HG02852 (cell line): Measurements from ENCODE around the gene KRTAP1-4.
"Not testable (repeated sequence)": the region's sequence is repeated elsewhere in the genome, so short reads cannot be mapped to it uniquely, and the experiment has no call there.

Experiments
- ATAC-seq: cut with Tn5 transposase; IDR thresholded peaks from one replicate; pipeline ENCODE4 v1.9.1; 2021; ENCODE audit warnings: mild to moderate bottlenecking, moderate library complexity; ENCODE audit not compliant: unreplicated experiment

Gene KRTAP1-4

GRCh38 chr17:41029633-41030245 is at the start of gene KRTAP1-4:
KRTAP1-4 (minus strand) TSS chr17:41030195; CDS start chr17:41030078, 117 bp downstream.
- ATAC-seq, result no peak

GRCh38 chr17:41076788-41077187 is 46.8 kb upstream of the KRTAP1-4 start:
- no peak for ATAC-seq

GRCh38 chr17:41073676-41074075 is 43.7 kb upstream of the KRTAP1-4 start:
- ATAC-seq, result no peak

GRCh38 chr17:41071606-41072360 is 41.8 kb upstream of the KRTAP1-4 start:
- ATAC-seq, result no peak

- no peak for ATAC-seq
Observed at GRCh38 chr17:41069031-41069430, 39.0 kb upstream of the KRTAP1-4 start.

GRCh38 chr17:41067281-41067680 is 37.3 kb upstream of the KRTAP1-4 start:
- no peak for ATAC-seq

- ATAC-seq, result no peak
Observed at GRCh38 chr17:41065829-41066624, 36.0 kb upstream of the KRTAP1-4 start, which contains the start of gene KRTAP2-4. KRTAP2-4 (minus strand) TSS chr17:41065879; CDS start chr17:41065845, 34 bp downstream.

GRCh38 chr17:41065016-41065689 is 35.2 kb upstream of the KRTAP1-4 start:
- ATAC-seq, result not testable (repeated sequence)

GRCh38 chr17:41064301-41064700 is 34.3 kb upstream of the KRTAP1-4 start:
- no peak for ATAC-seq

GRCh38 chr17:41063449-41063848 is 33.5 kb upstream of the KRTAP1-4 start:
- no peak for ATAC-seq

GRCh38 chr17:41061964-41062363 is 32.0 kb upstream of the KRTAP1-4 start:
- no peak for ATAC-seq

- no peak for ATAC-seq
Observed at GRCh38 chr17:41060052-41060604, 30.1 kb upstream of the KRTAP1-4 start, which contains the start of gene KRTAP2-3. KRTAP2-3 (minus strand) TSS chr17:41060114; CDS start chr17:41060050, 64 bp downstream.

- ATAC-seq, result not testable (repeated sequence)
Observed at GRCh38 chr17:41059276-41060051, 29.5 kb upstream of the KRTAP1-4 start.

- ATAC-seq, result no peak
Observed at GRCh38 chr17:41058741-41059140, 28.7 kb upstream of the KRTAP1-4 start.

- ATAC-seq, result no peak
Observed at GRCh38 chr17:41057547-41057946, 27.6 kb upstream of the KRTAP1-4 start.

GRCh38 chr17:41055130-41055529 is 25.1 kb upstream of the KRTAP1-4 start, which contains the start of gene KRTAP2-2:
KRTAP2-2 (minus strand) TSS chr17:41055230; CDS start chr17:41055211, 19 bp downstream.
- ATAC-seq, result not testable (repeated sequence)

GRCh38 chr17:41054556-41054955 is 24.6 kb upstream of the KRTAP1-4 start:
- ATAC-seq, result not testable (repeated sequence)

GRCh38 chr17:41054025-41054424 is 24.0 kb upstream of the KRTAP1-4 start:
- no peak for ATAC-seq

- no peak for ATAC-seq
Observed at GRCh38 chr17:41052566-41052965, 22.6 kb upstream of the KRTAP1-4 start.

GRCh38 chr17:41049110-41049509 is 19.1 kb upstream of the KRTAP1-4 start:
- ATAC-seq, result no peak
